RPMI8226 (cell line): ENCODE results near the gene APCS.

ENCODE experiments used
- DNase-seq: peaks from one replicate; pipeline ENCODE4 v3.0.0-alpha.2; 2015

The APCS gene, protein sequence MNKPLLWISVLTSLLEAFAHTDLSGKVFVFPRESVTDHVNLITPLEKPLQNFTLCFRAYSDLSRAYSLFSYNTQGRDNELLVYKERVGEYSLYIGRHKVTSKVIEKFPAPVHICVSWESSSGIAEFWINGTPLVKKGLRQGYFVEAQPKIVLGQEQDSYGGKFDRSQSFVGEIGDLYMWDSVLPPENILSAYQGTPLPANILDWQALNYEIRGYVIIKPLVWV

DNA sequence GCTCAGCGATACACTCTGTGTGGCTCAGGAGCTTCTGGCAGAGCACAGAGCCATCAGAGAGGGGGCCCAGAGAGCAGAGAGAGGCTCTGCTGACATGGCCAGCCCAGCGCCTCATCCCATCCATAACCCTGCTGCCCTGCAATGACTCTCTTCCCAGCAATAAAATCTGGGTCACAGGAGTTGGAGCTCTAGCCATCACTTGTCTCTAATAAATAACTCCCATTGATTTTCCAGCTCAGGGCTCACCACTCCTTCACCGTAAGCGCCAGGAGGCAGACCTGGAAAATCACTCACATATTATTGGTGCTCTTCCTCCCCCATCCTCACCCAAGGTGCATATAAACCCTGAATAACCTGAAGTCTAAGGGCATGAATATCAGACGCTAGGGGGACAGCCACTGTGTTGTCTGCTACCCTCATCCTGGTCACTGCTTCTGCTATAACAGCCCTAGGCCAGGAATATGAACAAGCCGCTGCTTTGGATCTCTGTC is at the start of gene APCS:
Gene APCS, plus strand, starts transcription at position 366 of the 491 bp plus-strand sequence. Its CDS starts 96 bp downstream, at position 462.
- DNase-seq = no peak

DNA sequence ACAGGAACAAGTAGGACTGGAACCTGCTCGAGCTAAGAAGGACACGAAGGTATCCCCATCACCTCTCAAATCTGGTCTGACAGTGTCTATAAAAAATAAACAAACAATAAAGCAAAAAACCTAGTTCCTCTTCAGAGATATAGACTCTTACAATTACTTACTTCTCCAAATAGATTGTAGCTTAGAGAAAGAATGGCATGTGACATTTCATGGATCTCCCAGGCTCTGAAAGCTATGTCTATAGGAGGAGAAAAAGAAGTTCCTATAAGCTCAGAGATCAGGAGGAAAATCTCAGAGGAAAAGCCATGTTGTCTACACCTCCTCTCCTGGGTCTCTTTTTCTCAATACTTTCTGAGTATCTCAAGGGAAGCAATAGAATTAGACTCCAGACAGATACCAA is 39.5 kb upstream of the APCS start:
- DNase-seq = no peak

- no peak for DNase-seq
Measured at GRCh38 chr1:159554261-159554660, 33.4 kb upstream of the APCS start.

DNA sequence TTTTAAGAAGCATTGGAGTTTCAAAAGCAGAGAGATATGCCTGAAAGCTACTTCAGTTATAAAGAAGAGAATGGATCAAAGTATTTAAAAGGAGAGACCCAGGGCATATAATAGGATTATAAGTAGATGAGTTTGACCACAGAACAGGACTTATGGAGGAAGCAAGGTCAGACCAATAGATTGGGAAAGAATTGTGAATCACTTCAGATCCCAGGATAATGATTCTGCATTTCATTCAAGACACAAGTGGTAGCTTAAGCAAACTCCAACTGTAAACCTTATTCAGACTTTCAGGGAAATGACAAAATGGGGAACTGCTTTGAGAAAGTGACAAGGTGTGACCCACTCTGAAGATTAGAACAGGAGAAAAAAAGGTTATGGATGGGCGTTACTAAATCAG is 32.9 kb upstream of the APCS start:
- DNase-seq = no peak

GRCh38 chr1:159556931-159557369 is 30.7 kb upstream of the APCS start:
- DNase-seq = no peak

DNA sequence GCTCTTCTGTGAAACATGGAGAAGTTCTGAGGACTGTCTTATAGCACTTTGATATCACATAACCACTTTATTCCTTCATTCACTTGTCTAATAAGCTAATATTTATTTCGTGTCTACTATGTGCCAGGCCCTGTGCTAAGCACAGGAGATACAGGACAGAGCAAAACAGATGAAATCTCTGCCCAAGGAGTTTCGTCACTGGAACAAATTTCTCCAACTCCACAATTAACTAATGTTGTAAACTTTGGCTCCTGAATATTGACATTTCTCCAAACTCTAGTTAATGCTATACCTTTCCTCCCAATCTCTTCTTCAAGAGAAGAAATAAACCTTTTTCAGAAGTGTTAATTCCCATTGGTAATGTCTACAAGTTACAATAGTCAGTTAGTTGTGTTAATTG is 27.0 kb upstream of the APCS start:
- no peak for DNase-seq

GRCh38 chr1:159561497-159561896 is 26.1 kb upstream of the APCS start:
- DNase-seq = no peak

- no peak for DNase-seq
Measured at GRCh38 chr1:159562680-159563079, 24.9 kb upstream of the APCS start.

- DNase-seq = no peak
Measured at GRCh38 chr1:159577446-159577845, 10.2 kb upstream of the APCS start.

- no peak for DNase-seq
Measured at GRCh38 chr1:159580340-159580739, 7.3 kb upstream of the APCS start.

DNA sequence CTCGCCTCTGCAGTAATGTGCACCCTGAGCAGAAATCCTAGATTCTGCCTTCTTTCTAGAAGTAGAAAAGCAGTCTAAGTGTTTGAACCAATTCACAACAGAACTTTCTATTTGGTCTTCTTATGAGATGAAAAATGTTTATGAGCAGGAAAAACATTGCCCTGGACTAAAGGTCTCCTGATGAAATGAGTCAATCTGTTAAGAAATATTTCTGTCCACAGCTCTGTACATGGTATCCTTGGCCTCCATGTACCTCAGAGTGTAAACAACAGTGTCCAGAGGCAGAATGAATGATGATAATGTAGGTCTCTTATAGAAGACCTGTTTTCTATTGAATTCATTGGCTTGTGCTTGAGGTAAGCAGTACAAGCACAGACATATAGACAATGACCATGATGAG is 6.2 kb upstream of the APCS start:
- DNase-seq = no peak

- DNase-seq = no peak
Measured at GRCh38 chr1:159584536-159584935, 3.1 kb upstream of the APCS start.

DNA sequence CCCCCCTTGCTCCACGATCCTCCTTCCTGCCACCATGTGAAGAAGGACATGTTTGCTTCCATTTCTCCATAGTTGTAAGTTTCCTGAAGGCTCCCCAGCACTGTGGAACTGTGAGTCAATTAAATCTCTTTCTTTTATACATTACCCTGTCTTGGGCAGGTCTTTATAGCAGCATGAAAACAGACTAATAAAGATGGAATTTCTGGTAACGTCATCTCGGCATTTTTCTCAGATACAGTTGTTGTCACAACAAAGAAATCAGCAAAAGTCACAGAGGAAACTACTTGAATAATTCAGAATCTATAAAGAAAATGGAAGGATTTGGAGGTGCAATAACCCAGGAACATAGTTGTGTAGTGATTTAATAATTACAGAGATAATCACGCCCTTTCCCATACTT is 4.4 kb downstream of the APCS start:
- no peak for DNase-seq

DNA sequence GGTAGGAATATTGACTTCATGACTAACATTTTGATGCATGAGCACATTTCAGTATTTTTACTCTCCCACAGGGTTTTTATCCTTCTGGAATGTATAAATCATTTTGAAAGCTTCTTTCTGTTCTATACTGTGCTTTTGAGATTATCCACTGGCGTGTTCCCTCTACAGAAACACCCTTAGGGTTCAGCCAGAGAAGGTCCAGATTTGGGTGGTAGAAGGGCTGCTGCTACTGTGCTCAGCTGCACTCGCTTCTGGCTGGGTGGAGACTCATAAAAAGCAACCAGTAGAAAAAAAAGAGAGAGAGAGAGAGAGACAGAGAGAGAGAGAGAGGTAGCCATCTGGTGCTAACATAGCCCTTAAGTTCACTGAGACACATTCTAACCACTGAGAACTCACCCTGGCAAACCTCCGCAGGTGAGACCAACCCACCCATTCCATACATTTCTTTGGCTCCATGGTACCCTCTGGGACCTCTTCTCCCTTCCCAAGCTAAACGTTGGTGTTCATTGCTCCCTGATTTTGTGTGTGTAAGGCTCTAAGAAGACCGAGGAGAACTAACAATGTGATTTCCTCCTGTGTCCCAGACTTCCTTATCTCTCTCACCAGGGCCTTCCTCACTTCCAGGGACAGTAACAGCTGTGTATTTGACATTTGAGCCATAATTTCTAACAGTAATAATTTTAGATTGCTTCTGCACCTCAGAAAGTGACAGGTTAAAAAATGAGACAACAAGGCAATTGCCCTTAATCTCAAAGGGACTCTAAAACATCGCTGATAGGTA is 7.2 kb downstream of the APCS start:
- no peak for DNase-seq

GRCh38 chr1:159598196-159598595 is 10.6 kb downstream of the APCS start:
- no peak for DNase-seq

GRCh38 chr1:159600894-159601293 is 13.3 kb downstream of the APCS start:
- DNase-seq = no peak

DNA sequence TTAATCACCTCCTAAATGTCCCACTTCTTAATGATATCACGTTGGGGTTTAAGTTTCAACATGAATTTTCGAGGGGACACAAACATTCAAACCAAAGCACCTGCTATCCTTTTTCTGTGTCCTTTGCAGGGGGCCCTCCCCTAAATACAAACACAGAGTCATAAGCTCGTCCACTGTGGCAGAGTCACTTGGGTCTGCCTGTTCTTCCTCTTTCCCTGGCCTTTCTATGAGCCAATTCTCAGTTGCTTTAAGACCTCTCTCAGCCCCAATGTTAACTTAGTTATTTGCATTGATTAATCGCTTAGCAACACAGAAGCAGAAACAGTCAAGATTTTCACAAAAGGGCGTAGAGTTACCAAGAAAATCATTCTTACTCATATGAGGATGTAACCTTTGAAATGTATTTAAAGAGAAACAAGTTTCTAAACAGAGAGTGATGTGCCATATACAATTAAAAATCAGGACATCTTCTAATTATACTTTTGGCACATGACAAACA is 14.9 kb downstream of the APCS start:
- DNase-seq = no peak

GRCh38 chr1:159612211-159612885 is 24.7 kb downstream of the APCS start:
- DNase-seq = no peak

- DNase-seq = no peak
Measured at GRCh38 chr1:159632922-159633321, 45.3 kb downstream of the APCS start.
